NCI-H774 (cell line): ENCODE measurements around the gene TSPAN5.

Source experiments
- DNase-seq: peaks from one replicate; lab custom pipeline; 2025; lab: John Stamatoyannopoulos, UW

The TSPAN5 gene

GRCh38 chr4:98516441-98517217 lies 141.8 kb downstream of the TSPAN5 start:
- DNase-seq = no peak

DNA sequence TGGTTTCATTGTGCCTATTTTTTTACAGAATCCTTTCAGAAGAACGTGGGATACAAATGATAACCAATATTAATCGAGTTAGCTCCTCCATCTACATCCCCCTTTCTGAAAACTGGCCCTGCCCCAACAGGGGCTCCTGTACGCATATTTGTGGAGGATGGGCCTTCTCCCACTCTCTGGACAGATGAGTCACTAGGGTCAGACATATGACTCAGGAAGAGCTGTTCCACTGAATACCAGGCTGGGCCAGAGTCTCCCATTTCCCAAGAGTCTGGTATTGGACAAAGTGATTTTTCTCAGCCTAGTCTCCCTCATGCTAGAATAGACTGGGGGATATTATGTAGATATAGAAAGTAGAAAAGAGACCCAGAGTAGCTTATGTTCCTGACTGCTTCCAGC lies 142.4 kb downstream of the TSPAN5 start:
- DNase-seq = no peak

DNA sequence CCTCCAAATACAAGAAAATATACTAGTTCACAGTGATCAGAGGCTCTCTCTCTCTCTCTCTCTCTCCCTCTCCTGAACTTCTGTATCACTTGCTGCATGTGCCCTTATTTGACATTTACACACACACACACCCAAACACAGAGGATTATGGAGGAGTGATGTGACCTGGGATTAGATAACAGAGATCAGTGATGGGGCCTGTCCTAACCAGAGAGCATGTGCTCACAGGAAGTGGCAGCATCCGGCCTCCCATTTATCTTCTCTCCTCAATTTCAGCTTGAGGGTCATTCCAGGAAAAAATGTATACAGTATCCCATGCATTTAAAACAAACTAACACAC lies 143.0 kb downstream of the TSPAN5 start:
- DNase-seq = no peak

DNA sequence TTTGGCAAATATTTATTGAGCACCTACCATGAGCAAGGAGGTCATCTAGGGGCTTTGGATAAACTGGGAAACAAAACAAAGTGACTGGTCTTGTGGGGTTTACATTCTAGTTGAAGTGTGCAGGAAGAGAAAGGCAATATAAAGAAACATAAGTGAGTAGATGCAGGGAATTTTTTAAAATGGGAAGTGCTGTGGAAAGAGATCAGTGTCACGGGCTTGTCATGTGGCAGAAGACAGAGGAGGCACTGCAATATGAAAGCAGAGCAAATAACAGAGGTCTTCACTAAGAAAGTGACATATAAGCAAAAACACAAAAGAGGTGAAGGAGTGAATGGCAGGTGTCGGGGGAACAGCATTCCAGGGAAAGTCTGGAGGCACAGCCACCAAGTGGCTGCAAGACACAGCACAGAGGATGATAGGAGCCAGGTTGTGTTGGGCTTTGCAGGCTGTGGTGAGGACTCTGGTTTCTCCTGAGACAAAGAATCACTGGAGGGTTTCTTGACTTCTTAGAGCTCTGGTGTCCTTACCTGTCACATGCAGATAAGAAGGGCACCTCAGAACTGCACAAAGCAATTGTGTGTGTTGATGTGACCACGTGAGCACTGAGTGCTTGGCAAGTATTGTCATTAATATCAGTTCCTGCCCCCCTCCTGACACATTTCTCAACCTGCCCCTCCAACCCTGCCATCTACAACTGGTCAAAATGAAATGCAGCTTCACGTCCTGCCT lies 143.5 kb downstream of the TSPAN5 start:
- no peak for DNase-seq

DNA sequence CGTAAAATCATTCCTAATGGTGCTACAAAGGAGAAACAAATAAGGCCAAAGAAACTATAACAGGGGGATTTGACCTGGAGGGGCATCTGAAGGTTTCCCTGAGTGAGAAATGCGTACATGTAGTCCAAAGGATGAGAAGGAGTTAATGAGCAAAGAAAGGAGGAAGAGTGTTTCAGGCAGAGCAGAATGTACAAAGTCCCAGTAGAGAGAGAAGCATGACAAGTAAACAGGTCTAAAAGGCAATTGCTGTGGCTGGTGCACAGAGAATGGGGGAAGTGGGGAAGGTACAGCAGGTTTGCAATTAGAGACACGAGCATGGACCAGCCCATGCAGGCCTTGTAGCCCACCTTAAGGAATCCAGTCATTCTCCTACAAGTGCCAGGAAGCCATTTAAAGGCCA lies 145.5 kb downstream of the TSPAN5 start:
- DNase-seq = no peak

DNA sequence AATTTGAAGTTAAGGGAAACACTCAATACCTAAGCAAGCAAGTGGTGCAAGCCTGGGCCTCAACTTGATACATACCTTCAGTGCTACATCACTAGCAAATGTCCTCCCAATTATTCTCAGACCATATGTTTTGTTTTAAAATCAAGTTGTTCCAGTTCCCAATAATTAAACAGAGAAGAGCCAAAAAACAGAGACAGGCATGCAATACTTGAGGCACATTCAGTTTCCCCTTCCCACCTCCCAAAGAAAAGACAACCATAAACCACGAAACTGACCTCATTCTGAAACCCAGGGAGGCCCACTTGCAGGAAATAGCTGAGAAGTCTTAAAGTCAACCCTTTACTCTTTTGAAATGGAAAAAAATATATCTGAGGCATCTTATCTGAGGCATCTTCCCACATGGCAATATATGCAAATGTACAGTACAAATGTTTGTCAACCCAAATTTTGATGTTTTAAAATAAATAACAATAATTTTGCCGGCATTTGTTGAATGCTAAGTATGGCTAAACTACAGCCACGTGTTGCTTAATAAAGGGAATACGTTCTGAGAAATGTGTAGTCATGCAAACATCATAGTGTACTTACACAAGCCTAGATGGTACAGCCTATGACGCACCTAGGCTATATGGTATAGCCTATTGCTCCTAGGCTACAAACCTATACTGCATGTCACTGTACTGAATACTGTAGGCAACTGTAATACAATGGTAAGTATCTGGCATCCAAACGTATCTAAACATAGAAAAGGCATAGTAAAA lies 147.5 kb downstream of the TSPAN5 start:
- no peak for DNase-seq

DNA sequence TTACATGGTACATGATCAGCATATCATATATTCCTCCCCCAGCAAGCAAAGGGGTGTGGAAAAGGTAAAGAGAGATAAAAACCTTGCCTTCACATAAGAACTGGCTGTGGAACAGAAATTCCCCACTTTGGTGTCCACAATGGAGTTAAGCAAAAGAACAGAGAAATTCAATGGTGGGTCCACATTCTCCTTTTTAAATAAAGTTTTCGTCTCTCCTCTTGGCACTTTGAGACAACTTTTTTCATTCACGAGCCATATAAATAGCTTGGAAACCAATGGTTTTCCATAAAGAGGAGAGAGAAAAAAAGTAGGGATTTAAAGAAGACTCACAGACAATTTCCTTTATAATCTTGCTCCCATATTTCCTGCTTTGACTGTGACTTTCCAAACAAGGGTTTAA lies 148.1 kb downstream of the TSPAN5 start:
- DNase-seq = no peak

GRCh38 chr4:98509721-98510120 lies 148.7 kb downstream of the TSPAN5 start:
- no peak for DNase-seq

GRCh38 chr4:98508829-98509598 lies 149.4 kb downstream of the TSPAN5 start:
- no peak for DNase-seq

DNA sequence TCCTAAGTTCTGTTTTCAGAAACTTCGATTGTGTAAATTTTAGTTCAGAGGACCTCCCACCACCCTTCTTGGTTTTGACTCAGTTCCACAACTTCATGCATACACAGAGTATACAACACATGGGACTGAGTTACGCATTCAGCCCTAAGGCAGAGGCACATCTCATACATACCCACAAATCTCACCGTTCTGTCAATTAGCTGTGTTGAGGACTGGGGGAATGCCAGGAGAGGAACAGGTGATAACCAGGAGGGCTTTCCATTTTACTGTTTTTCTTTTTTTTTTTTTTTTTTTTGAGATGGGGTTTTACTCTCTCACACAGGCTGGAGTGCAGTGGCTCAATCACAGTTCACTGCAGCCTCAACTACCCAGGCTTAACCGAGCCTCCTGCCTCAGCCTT lies 150.2 kb downstream of the TSPAN5 start:
- DNase-seq = no peak

- no peak for DNase-seq
Observed at GRCh38 chr4:98507299-98507698, 151.1 kb downstream of the TSPAN5 start.

- no peak for DNase-seq
Observed at GRCh38 chr4:98506462-98507132, 151.8 kb downstream of the TSPAN5 start.

DNA sequence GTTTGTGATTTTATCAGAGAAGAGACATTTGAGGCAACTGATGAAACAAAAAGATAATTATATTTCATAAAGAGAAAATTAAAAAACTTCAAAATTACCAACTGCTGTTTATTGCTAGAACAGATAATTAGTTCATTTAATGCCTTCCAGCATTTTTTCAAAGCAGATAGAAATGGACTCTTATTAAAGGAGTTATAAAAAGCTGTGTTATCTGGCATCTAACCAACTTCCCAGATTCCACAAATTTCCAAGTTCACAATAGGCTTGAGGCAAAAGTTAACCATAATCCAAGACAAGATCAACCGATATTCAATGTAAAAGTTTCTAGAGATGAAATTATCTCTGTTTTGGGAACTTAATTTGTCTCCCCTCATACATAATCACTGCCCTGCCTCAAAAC lies 152.4 kb downstream of the TSPAN5 start:
- DNase-seq = no peak

DNA sequence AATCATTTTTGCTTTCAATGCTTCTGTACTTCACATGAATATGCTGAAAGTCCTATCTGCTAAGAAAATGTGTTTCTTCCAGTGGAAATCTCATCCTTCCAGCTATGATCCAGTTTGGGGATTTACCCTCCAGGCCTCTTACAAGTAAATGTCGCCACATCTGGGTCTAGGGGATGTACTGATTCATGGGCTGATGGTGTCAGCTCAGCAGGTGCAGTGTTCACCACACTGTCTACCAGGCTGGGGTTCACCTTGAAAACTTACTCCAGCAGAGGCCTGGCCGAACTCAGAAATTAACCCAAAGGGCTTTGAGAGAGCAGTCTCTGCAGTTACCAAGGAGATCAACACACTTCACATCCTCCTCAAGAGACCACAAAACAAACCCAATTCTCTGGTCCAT lies 154.3 kb downstream of the TSPAN5 start:
- no peak for DNase-seq

GRCh38 chr4:98503676-98504075 lies 154.7 kb downstream of the TSPAN5 start:
- no peak for DNase-seq

DNA sequence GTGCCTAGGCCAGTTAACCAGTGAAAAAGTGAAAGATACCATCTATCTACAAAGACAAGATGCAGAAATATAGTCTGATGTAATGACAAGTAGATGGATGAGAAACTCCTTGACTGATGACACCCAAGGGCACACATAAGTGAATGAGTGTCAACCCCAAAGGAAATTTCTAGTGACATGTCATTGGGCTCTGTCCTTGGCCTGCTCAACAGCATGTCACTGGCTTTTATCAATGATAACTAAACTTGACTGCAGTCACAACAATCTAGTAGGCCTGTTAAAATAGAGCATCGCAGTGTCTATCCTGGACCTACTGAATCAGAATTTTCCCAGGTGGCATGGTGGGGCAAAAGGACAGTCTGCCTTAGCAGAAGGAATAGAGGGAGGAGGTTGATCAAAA lies 155.8 kb downstream of the TSPAN5 start:
- DNase-seq = no peak

- no peak for DNase-seq
Observed at GRCh38 chr4:98502031-98502430, 156.4 kb downstream of the TSPAN5 start.

DNA sequence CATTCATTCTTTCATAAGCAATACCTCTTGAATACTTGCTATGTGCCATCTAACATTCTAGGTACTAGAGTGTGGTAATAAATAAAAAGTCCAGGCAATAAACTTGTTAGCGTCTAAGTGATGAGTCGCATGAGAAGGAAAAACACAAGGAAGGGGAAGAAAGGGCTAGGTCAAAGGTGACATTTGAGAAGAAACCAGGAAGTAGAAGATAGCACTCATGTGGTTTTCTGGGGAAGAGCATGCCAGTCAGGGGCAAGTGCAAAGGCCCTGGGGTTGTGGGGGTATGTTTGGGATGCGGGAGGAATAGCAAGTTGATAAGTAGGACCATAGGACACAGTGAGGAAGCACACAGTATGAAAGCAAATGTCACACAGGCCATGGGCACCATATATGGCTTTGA lies 157.0 kb downstream of the TSPAN5 start:
- DNase-seq = no peak

DNA sequence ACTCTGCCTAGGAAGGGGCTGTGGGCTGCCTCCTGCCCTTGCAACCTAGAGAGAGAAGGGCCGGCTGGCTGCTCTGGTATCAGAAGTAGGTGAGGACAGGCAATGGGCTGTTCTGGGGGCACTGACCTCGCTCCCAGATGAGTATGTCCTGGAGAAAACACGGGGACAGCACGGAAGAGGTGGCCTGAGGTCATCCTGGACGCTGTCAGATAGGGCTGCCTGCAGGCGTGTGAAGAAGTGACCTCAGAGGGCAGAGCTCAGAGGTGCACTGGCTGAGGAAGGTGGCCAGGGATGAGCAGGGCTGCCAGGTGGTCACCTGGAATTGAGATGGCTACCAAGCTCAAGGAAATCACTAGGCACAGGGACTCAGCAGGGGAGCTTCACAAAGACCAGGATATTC lies 159.6 kb downstream of the TSPAN5 start:
- no peak for DNase-seq

DNA sequence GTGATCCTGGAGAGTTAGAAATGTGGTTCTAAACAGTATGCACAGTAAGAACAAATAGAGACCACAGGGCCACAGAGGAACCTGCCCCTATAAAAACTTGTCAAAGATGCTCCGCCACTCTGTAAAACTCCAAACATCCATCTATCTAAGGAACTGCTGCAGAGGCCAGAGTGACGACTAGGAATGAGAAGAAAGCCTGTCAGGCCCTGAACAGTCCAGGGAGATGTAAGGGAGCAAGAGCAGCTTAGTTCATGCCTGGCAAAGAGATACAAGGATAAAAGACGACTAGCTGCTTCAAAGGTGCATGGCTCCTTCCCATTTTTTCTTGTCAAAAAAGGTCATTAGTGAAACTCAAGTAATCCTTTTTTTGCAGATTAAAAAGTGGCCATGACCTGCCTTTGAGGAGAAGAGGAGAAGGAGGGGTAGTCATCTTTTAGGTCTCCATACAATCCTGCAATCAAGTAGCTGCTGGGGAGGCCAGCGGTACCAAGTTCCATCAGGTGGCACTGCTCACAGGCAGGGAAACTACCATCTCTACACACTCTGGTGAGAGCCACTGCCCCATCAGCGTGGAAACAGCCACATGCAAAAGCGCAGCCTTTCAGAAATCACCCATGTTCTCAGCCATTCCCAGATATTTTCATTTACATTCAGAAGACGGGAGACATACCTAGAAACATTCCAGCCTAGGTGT lies 162.1 kb downstream of the TSPAN5 start:
- DNase-seq = no peak

GRCh38 chr4:98493296-98493695 lies 165.1 kb downstream of the TSPAN5 start:
- no peak for DNase-seq
